ENCODE measurements around the gene PAPSS2.
"Not testable (repeated sequence)": the region's sequence is repeated elsewhere in the genome, so short reads cannot be mapped to it uniquely, and the experiment has no call there.

Gene PAPSS2

DNA sequence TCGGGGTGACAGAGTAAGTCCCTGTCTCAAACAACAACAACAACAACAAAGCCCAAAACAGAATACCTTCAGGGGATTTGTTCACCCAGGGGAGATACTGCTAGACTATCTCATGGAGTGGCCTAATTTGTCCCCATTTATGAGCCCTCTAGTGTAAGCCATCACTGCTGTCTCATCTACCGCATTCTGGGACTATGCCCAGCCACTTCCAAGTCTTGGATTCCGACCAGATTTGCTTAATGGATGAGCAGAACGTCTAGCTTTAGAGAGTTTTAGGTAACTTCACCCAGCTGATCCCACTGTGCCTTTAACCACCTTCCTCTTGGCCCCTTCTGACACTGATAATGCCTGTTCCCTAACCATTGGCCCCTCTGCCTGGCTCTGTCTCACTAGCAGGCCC, 47.1 kb downstream of the PAPSS2 start:
- no peak for DNase-seq (ENCODE audit: low read depth)

DNA sequence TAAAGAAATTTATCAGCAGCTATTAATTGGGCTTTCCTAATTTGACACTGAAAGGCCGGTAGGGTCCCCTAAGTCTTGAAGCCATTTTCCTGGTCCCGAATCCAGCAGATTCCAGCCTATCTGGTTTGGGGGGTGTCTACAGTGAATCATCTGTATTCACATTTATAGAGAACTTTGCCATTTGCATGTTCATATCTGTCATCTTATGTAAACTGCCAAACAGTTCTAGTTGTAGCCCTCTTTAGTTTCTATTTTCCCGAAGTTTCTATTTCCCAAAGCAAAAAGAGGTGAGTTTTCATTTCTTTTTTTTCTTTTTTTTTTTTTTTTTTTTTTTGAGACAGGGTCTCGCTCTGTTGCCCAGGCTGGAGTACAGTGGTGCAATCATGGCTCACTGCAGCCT, 47.6 kb downstream of the PAPSS2 start:
- no peak for DNase-seq (ENCODE audit: low read depth)

GRCh38 chr10:87712913-87713616, 53.4 kb downstream of the PAPSS2 start:
- no peak for DNase-seq (ENCODE audit: low read depth)

DNA sequence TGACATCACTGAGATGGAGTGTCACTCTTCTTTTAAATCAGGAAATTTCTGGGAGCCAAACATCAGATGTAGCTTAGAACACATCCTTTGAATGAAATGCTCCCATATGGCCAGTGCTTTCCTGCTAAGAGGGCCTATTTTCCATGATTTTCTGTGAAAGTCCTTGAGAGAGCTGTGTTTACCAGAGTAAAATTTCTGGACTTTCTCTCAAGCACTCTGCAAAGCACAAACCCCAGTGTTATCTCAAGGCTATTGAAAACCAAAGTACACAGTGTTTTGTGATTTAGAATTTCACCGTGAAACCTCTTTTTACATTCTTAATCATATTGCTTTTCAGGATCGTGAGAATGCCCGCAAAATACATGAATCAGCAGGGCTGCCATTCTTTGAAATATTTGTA, 54.0 kb downstream of the PAPSS2 start:
- DNase-seq (ENCODE audit: low read depth), result no peak

- no peak for DNase-seq (ENCODE audit: low read depth)
Observed at GRCh38 chr10:87715552-87716347, 56.1 kb downstream of the PAPSS2 start.

DNA sequence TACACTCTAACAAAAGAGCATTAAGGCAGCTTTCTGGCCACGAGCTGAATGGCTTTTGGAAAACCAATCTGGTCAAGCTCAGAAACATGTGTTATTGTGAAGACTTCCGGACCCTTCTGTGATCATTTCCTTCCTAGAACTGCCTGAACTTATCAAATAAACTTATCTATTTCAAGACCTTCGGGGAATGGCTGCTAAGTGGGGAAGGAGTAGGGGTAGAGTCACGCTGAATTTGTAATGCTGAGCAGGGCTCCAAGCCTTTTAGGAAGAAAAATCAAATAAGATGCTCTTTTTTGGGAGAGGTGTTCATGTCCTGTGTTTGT, 56.6 kb downstream of the PAPSS2 start:
- no peak for DNase-seq (ENCODE audit: low read depth)

- DNase-seq (ENCODE audit: low read depth), result no peak
Observed at GRCh38 chr10:87720665-87721064, 61.0 kb downstream of the PAPSS2 start.

GRCh38 chr10:87721781-87722180, 62.1 kb downstream of the PAPSS2 start:
- DNase-seq (ENCODE audit: low read depth), result no peak

GRCh38 chr10:87722716-87723115, 63.0 kb downstream of the PAPSS2 start:
- no peak for DNase-seq (ENCODE audit: low read depth)

DNA sequence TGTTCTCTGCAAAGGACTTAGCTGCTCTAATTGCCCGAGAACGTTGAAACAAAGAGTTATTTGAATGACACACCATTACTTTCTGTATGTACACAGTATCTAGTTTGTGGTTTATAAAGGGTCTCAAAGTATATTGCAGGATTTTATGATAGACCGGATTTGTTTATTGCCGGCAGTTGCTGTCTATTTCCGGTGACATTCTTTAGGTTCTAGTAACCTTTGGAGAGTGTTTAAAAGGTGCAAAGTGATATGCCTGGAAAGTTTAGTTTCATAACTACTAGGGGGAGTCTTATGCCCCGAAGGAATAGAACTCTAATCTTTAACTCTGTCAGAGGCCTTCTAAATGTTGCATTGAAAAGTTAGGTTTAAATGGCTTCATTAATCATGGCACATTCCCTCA, 63.8 kb downstream of the PAPSS2 start:
- DNase-seq (ENCODE audit: low read depth), result no peak

DNA sequence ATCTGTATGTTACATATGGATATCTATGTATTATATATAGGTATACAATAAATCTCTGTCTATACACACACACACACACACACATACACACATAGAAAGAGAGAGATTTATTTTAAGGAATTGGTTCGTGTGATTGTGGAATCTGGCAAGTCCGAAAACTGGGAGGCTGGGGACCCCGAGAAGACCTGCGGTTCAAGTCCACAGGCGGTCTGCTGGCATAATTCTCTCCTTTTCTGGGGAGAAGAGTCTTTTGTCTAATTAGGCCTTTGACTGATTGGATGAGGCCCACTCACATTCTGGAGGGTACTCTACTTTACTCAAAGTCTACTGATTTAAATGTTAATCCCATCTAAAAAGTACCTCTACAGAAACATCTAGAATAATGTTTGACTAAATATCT, 65.1 kb downstream of the PAPSS2 start:
- DNase-seq (ENCODE audit: low read depth), result no peak

GRCh38 chr10:87729940-87730339, 70.3 kb downstream of the PAPSS2 start:
- DNase-seq (ENCODE audit: low read depth), result no peak

DNA sequence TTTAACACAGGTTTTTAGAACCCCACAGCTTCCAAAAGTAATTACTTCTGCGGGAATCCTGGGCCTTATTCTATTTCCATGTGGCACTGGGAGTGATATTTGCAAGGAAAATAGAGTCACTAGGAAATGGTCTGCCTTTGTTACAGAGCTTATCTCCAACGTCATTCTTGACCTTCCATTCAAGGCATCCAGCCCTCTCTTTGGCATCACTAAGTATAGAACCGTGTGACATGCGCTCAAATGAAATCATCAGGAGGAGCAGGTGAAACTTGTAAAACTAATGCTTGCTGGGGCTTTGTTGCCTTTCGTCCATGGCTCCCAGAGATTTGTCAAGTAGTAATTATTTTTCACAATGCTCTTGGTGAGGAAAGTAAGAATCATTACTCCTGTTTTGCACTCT, 73.4 kb downstream of the PAPSS2 start:
- no peak for DNase-seq (ENCODE audit: low read depth)

- DNase-seq (ENCODE audit: low read depth), result no peak
Observed at GRCh38 chr10:87734987-87735827, 75.5 kb downstream of the PAPSS2 start.

DNA sequence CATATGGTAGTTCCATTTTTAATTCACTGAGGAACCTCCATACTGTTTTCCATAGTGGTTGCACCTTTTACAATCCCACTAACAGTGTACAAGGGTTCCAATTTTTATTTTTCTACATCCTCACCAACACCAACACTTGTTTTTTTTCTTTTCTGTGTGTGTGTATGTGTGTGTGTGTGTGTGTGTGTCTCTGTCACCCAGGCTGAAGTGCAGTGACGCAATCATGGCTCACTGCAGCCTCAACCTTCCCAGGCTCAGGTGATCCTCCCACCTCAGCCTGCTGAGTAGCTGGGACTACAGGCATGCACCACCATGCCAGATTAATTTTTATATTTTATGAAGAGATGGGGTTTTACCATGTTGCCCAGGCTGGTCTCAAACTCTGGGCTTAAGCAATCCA, 78.6 kb downstream of the PAPSS2 start:
- DNase-seq (ENCODE audit: low read depth), result not testable (repeated sequence)

DNA sequence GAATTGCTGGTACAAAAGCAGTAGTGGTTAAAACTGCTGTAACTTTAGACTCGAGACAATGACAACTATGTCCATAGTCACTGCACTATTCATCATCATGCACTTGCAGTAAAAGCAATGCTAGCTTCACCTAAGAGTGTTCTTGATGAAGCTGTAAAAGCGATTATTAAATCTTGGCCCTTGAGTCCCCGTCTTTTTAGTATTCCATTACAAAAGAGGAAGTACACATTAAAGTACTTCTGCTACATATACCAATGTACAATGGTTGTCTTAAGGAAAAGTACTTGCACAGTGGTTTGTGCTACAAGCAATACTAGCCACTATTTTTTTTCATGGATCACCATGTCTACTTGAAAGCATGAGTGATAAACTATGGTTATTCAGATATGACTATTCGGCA, 80.0 kb downstream of the PAPSS2 start:
- DNase-seq (ENCODE audit: low read depth), result no peak

- no peak for DNase-seq (ENCODE audit: low read depth)
Observed at GRCh38 chr10:87740254-87740655, 80.6 kb downstream of the PAPSS2 start.

- not testable (repeated sequence) for DNase-seq (ENCODE audit: low read depth)
Observed at GRCh38 chr10:87742992-87743610, 83.4 kb downstream of the PAPSS2 start.

GRCh38 chr10:87744606-87745005, 84.9 kb downstream of the PAPSS2 start:
- no peak for DNase-seq (ENCODE audit: low read depth)

DNA sequence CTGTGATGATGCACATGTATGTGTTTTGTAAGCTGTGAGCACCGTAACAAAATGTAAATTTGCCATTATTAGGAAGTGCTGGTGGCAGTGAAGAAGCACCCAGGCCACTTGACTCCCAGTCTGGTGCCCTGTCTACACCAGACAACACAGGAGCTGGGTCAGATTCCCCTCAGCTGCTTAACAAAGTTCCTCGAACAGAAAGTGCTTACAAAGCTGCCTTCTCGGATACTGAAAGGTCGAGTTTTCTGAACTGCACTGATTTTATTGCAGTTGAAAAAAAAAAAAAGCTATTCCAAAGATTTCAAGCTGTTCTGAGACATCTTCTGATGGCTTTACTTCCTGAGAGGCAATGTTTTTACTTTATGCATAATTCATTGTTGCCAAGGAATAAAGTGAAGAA, 87.2 kb downstream of the PAPSS2 start:
- DNase-seq (ENCODE audit: low read depth), result no peak

DNA sequence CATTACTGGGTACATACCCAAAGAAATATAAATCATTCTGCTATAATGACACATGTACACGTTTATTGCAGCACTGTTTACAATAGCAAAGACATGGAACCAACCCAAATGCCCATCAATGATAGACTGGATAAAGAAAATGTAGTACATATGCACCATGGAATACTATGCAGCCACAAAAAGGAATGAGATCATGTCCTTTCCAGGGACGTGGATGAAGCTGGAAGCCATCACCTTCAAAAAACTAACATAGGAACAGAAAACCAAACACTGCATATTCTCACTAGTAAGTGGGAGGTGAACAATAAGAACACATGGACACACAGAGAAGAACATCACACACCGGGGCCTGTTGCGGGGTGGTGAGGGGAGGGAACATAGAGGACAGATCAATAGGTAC, 88.6 kb downstream of the PAPSS2 start:
- DNase-seq (ENCODE audit: low read depth), result not testable (repeated sequence)

DNA sequence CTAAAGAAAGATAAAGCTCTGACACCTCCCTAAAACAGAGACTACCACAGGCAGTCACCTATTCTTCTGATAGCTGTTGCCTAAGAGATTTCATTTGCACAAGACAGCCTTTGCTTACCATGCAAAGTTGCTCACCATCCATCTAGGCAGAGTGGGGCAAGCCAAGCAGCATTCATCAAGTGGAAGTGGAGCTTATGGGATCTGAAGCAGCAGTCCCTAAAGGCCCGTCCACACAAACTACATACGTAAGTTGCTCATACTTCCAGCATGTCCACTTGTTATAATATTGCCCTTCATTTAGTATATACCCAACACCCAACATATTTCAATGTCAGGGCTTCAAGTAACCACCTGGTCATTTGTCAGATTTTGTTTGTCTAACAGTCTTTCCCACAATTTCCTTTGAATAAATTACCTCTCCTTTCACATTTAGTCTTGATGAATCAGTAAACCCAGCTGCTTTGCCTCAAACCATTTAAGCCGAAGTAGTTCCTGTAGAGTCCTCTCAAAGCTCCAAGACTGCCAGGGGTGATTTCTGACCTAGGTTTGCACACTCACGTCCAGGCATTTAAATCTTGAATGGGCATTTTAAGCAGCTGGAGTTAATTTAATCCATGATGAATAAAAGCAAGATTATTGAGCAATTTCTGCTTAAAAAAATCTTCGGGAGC, 90.5 kb downstream of the PAPSS2 start:
- no peak for DNase-seq (ENCODE audit: low read depth)
